AG08395 (cell line): ENCODE measurements around the gene NEURL2.
"Not testable (repeated sequence)": the region's sequence is repeated elsewhere in the genome, so short reads cannot be mapped to it uniquely, and the experiment has no call there.

Experiments used
- DNase-seq: peaks from one replicate; pipeline ENCODE4 v3.0.0; 2012; ENCODE audit warnings: mixed read lengths, low spot score

The NEURL2 gene, protein sequence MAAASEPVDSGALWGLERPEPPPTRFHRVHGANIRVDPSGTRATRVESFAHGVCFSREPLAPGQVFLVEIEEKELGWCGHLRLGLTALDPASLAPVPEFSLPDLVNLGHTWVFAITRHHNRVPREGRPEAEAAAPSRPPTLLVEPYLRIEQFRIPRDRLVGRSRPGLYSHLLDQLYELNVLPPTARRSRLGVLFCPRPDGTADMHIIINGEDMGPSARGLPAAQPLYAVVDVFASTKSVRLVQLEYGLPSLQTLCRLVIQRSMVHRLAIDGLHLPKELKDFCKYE

DNA sequence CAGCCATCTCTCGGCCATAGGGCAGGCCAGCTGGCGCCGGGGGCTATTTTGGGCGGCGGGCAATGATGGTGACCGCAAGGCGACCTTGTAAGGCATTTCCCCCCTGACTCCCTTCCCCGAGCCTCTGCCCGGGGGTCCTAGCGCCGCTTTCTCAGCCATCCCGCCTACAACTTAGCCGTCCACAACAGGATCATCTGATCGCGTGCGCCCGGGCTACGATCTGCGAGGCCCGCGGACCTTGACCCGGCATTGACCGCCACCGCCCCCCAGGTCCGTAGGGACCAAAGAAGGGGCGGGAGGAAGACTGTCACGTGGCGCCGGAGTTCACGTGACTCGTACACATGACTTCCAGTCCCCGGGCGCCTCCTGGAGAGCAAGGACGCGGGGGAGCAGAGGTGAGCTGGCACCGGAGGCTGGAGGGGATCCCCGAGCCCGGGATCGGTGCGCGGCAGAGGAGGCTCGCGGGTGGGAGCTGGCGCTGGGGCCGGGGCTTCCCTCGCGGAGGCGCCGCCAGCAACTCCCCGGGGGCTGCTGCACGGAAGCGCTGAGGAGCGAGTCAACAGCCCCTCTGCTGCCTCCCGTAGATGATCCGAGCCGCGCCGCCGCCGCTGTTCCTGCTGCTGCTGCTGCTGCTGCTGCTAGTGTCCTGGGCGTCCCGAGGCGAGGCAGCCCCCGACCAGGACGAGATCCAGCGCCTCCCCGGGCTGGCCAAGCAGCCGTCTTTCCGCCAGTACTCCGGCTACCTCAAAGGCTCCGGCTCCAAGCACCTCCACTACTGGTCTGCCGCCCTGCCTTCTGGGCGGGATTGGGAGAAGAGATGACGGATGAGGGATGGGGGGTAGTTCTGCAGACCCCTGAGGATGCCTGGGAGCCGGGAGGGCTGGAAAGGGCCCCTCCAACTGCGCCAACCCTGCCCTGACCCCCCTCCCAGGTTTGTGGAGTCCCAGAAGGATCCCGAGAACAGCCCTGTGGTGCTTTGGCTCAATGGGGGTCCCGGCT lies at the start of gene NEURL2, which contains the start of gene CTSA:
Gene NEURL2, minus strand, starts transcription at position 224 of the 999 bp plus-strand sequence. Its CDS starts 217 bp downstream, at position 7.
Gene CTSA, plus strand, starts transcription at position 351 of the 999 bp plus-strand sequence. Its CDS starts 234 bp downstream, at position 585.
- peak; percentile 97 for DNase-seq

GRCh38 chr20:45940469-45940868 lies 49.5 kb upstream of the NEURL2 start:
- DNase-seq = no peak

DNA sequence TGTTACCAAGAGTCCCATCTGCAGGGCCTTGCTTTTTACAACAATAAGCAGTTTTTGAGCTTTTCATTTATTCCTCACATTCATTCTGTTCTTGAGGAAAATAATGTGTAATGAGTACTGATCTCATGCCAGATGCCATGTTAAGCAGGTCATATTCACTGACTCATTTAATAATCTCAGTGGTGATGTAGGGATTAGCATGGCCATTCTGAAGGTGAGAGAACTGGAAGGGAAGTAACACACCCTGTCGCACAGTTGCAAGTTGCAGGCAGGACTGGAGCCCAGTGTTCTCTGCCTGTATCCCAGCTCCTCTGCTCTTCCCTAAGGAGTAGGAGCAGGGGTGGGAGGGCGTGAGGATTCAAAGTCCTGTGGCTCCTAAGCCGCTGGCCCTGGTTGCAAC lies 49.0 kb upstream of the NEURL2 start:
- DNase-seq = no peak

GRCh38 chr20:45938727-45939438 lies 47.9 kb upstream of the NEURL2 start:
- DNase-seq = no peak

GRCh38 chr20:45937765-45938164 lies 46.8 kb upstream of the NEURL2 start:
- no peak for DNase-seq

DNA sequence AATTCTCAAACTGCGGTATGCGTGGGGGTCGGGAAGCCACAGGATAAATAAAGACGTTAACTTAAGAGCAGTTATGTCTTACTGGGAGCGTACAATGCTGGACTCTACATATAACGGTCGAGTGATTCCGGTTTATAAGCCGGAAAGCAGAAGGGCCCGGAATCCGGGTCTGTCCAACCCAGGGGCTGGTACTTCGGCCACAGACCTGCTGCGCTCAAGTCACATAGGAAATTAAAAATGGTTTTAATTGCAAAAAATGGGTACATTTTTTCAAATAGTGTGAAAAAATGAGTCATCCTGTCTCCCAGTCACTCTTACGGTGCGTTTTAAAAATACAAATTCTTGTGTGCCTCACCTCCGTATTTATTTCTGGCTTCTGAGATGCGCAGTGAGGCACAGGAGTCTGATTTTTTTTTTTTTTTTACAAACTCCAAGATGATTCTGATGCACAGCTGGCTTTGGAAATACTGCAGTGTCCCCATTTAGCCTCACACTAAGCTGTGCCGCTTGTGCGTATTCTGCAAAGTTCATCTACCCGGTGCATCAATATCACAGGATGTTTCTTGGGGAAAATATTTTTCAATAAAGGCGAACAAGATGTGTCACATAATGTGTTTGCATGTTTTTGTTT lies 44.5 kb upstream of the NEURL2 start:
- no peak for DNase-seq

- DNase-seq = peak; percentile 100
Observed at GRCh38 chr20:45934586-45935415, 43.8 kb upstream of the NEURL2 start, which contains the start of gene PCIF1. TSS of gene PCIF1 (plus strand) at chr20:45934683. CDS start at chr20:45939000, 4,317 bp downstream.

DNA sequence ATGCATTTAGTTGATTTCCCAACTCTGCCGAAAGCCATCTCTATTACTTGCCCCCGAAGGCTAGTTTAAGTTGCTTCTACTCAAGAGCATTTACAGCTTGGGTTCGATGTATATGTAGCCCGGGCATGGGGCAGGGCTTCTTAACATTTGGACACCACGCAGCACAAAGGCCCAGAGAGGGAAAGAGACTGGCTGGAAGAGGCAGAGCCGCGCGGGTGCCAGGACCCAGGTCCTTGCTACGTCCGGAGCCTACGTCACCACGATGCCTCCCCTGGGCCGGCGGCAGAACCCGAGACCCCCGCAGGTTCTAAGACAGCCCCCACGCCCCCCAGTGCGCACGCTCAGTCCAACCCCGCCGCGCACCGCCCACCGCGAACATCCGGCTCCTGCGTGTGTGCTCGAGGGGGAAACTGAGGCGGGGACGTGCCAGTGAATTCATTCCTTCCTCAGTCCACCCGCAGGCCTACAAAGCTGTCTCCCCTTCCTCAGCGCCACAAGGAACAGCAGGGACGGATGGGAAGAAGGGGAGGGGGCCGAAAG lies 43.1 kb upstream of the NEURL2 start:
- DNase-seq = no peak

DNA sequence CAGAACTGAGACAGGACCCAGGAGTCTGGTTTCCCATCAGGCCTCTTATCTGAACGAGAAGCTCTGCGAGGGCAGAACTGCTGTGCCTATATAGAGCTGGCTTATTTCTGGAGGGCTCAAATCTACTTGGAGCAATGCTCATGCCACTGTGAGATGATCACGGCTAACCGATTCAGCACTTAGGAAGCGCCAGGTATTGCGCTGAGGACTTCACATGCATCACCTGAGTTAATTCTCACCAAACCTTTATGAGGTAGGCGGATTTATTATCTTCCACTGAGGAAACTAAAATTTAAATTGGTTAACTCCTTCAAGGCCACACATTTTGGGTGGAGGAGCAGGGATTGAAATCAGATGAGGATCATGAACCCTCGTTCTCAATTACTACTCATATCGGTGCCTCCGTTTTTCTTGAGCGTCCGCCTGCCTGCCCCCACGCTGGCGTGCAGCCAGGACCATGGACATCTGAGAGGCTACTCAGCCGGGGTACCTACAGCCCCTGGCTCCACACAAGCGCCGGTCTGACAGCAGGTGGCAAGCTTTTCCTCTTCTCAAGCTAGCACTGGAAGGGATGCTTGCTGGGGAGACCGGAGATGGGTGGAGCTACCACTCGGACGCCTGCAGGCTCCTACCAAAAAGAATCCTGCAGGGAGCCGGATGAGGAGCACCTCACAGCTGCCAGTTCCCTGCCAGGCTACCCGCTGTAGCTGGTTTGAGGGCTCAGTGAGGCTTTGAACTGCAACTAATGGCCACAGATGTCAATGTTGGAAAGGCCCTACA lies 42.4 kb upstream of the NEURL2 start:
- DNase-seq = peak; percentile 77

DNA sequence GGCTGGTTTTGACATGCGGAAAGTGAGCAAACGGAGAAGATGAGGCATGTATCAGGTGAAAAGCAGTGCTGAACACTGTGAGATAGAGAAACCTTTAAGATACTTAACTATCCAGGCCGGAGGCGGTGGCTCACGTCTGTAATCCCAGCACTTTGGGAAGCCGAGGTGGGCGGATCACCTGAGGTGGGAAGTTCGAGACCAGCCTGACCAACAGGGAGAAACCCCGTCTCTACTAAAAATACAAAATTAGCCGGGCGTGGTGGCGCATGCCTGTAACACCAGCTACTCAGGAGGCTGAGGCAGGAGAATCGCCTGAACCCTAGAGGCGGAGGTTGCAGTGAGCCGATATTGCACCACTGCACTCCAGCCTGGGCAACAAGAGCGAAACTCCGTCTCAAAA lies 40.7 kb upstream of the NEURL2 start:
- DNase-seq = not testable (repeated sequence)

DNA sequence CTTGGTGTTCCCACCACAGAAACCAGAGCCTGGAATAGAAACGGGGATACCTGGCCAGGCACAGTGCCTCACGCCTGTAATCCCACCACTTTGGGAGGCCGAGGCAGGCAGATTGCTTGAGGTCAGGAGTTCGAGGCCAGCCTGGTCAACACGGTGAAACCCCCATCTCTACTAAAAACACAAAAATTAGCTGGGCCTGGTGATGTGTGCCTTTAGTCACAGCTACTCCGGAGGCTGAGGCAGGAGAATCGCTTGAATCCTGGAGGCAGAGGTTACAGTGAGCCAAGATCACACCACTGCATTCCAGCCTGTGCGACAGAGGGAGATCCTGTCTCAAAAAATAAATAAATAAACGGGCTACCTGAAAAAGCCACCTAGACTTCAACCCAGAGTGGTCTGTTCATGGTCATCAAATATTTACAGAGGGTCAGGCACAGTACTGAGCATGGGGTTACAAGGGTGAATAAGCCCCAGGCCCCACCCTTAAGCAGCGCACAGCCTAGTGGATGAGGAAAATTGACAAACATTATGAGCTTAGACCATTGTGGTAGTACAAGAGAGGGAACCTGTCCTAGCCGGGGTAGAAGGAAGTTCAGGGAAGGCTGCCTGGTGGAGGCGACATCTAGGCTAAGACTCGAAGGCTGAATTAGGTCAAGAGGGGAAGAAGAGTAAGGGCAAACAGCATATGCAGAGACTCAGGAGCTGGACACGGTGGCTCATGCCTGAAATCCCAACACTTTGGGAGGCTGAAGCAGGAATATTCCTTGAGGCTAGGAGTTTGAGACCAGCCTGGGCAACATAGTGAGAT lies 36.3 kb upstream of the NEURL2 start:
- no peak for DNase-seq

GRCh38 chr20:45926731-45927070 lies 35.7 kb upstream of the NEURL2 start:
- no peak for DNase-seq

GRCh38 chr20:45925821-45926506 lies 35.0 kb upstream of the NEURL2 start:
- no peak for DNase-seq

DNA sequence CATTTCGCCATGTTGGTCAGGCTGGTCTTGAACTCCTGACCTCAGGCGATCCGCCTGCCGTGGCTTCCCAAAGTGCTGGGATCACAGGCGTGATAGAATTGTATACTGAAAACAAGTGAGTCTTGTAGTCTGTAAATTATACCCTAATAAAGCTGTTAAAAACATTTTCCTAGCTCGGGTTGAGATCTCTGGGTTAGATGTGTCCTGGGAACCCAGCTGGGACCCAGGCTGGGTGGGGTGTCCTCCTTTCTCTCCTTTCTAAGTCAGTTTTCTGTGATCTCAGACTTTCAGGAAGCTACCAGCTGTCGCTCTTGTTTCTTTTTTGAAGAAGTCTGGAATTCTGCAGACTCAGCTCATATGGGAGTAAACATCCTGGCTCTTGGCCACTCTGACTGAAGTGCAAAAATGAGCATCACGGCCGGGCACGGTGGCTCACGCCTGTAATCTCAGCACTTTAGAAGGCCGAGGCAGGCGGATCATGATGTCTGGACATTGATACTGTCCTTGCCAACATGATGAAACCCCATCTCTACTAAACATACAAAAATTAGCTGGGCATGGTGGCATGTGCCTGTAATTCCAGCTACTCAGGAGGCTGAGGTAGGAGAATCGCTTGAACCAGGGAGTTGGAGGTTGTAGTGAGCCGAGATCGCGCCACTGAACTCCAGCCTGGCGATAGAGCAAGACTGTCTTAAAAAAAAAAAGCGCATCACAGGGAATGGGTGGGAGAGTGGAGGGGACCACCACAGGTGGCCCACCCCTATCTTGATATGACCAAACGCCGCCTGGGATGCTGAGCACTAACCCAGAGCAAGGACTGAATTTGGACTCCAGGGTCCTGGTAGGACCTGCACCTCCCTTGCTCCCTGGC lies 33.6 kb upstream of the NEURL2 start:
- DNase-seq = peak; percentile 66

GRCh38 chr20:45921337-45922189 lies 30.6 kb upstream of the NEURL2 start:
- DNase-seq = no peak
